Right ventricle myocardium inferior (tissue), 1 donor: ENCODE data around the gene LPIN1. TPM values are rescaled to one million over a fixed set of nuclear protein-coding genes. Genes with fewer than 3 reads are reported as not detected.

Experiments used
- ATAC-seq: fragments of 200-7000 bp; cut with Tn5 transposase; one replicate; pipeline ENCODE4 v1.9.1; 2020; ENCODE audit warnings: mild to moderate bottlenecking, moderate library complexity
- DNase-seq: peaks from one replicate; pipeline ENCODE4 v3.0.0; 2021; ENCODE audit errors: missing footprints
- intact Hi-C: fragments of 100-400 bp; cut with DNase I; formaldehyde crosslinking; loops from one replicate; pipeline ENCODE4 v1.11.0; 2022
- total RNA-seq: library from RNA; stranded (reverse); fragmentation: NEBNext Ultra II Directional; extraction: Animal tissue kit (Norgen Biotek cat#: 25700); gene quantifications from one replicate; pipeline ENCODE4 v1.2.1, GENCODE V29; 2021
- donor health status: DM: no; HTN: yes; CAD: no; lungs with severe emphysema.

The LPIN1 gene
- total RNA-seq, 1 donor from 2014 or later: 64.6 TPM

DNA sequence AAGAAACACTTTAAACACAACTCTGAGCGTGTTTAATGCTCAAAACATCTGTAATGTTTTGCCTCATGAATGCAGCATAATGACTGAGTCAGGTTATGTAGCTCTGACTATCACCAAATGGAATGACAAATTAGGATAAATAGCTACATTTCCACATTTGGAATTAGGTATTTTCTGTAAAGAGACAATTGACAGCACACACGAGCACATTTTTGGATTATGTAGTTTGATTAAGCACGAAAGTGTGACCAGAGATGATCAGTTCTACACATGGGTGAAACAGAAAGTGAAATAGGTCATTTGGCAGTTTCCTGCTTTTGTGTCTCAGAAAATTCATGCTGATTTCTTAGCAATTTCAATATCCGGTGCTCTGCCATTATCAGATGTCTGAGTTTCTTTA is 29.0 kb downstream of the LPIN1 start:
- no peak for DNase-seq
- no peak for ATAC-seq
- intact Hi-C loops: no loop called here

- no peak for ATAC-seq
- DNase-seq: no peak
- intact Hi-C loops: loop anchor here (2.0 kb wide), 1 partner anchor 30 kb away; the partner anchor contains the start of gene LPIN1
Observed at GRCh38 chr2:11777066-11777782, 30.8 kb downstream of the LPIN1 start.

- ATAC-seq (no peak), DNase-seq (no peak)
- intact Hi-C loops: loop anchor here (2.0 kb wide), 2 partner anchors 31 to 39 kb away; partner anchors contain the start of gene LPIN1
Observed at GRCh38 chr2:11777886-11778415, 31.5 kb downstream of the LPIN1 start.

GRCh38 chr2:11778416-11778815 is 32.0 kb downstream of the LPIN1 start:
- no peak for DNase-seq
- intact Hi-C loops: loop anchor here (2.0 kb wide), 1 partner anchor 40 kb away; no protein-coding TSS in a partner anchor
- ATAC-seq: no peak

DNA sequence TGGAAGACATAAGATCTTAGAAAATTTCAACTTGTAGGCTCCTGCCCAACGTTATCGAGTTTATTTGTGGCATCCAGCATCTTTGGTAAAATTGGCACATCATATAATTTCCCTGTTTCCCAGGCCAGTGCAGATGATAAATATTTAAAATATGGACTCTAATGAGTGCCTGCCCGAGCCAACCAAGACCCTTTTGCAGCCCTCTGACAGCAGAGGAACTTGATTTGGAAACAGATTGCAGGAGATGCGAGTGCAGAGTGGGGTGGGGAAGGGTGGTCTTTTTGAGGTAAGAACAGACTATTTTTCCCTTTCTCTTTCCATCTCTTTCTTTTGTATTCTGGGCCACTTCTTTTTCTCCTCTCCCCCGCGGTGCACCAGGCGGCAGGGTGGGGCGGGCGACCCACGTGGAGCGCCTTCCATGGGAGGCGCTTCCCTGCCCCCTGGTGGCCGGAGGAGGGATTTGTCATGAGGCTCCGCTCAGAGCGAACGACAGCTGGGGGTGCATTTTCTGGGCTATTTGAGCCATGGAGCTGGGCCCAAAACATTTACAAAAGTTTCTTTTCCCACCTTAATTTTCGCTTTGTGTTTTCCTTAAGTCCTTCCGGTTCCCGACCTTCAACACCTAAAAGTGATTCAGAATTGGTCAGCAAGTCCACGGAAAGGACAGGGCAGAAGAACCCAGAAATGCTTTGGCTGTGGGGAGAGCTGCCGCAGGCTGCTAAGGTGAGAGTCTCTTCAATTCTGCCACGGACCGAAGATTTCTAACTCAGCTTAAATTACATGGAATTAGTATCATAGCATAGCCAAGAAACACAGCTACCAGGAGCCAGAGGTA is 32.7 kb downstream of the LPIN1 start:
- DNase-seq (peak; percentile 87), ATAC-seq (peak; percentile 92)
- intact Hi-C loops: loop anchor here (1.0 to 2.0 kb wide), 3 partner anchors 40 to 91 kb away; no protein-coding TSS in a partner anchor

GRCh38 chr2:11781602-11782001 is 35.2 kb downstream of the LPIN1 start:
- intact Hi-C loops: no loop called here
- DNase-seq: no peak
- no peak for ATAC-seq

DNA sequence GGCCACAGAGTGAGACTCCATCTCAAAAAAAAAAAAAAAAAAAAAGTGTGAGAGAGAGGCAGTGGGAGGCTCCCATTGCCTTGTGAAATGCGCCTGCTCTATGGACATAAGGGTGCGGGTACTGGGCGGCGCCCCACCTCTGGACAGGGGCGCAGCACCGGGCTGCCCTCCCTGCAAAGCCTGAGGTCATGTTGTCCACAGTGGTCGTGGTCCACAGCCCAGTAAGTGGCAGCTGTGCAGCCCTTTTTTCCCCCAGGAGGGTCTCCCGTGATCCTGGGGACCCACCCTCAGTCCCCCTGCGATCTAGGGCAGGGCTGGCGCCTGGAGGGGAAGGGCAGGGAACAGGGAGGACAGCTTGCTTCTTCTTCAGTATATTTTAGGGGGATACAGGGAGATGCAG is 37.8 kb downstream of the LPIN1 start:
- DNase-seq (no peak), ATAC-seq (no peak)
- intact Hi-C loops: no loop called here

GRCh38 chr2:11784747-11785610 is 38.5 kb downstream of the LPIN1 start:
- intact Hi-C loops: no loop called here
- DNase-seq (no peak), ATAC-seq (peak; percentile 54)

- intact Hi-C loops: no loop called here
- DNase-seq (no peak), ATAC-seq (no peak)
Observed at GRCh38 chr2:11785611-11785940, 39.1 kb downstream of the LPIN1 start.

GRCh38 chr2:11786191-11786590 is 39.8 kb downstream of the LPIN1 start:
- intact Hi-C loops: no loop called here
- DNase-seq: no peak
- ATAC-seq: no peak

- intact Hi-C loops: no loop called here
- no peak for DNase-seq
- no peak for ATAC-seq
Observed at GRCh38 chr2:11786592-11786991, 40.2 kb downstream of the LPIN1 start.

GRCh38 chr2:11787991-11788390 is 41.6 kb downstream of the LPIN1 start:
- intact Hi-C loops: no loop called here
- DNase-seq (peak; percentile 56), ATAC-seq (no peak)

DNA sequence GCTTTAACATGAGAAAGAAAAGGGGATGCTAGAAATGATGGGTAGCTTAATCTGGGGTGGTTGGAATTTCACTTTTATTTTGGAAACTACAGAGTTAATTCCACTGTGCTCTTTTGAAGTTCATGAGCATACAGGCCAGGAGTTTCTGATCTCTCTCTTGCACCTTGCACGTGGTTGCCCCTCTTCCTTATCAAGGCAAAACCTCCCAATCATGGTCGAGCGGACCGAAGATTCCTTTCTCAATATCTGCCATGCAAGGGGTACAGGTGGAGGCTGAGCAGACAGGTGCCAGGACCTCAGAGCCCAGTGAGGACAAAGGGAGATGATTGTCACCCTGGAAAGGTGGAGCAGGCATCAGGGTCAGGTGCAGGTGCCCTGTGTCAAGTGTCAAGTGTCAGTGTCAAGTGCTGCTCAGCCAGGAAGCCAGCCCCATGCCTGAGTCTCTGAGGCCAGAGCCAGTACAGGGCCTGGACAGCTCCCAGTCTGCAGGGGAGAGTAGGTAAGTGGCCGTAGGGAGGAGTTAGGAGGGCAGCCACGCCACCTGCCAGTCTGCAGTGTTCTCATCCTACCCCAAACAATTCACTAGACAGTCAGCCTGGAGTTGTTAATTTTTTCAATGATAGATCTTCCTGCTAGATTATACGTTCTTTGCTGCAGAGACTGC is 42.2 kb downstream of the LPIN1 start:
- DNase-seq (no peak), ATAC-seq (no peak)
- intact Hi-C loops: no loop called here

DNA sequence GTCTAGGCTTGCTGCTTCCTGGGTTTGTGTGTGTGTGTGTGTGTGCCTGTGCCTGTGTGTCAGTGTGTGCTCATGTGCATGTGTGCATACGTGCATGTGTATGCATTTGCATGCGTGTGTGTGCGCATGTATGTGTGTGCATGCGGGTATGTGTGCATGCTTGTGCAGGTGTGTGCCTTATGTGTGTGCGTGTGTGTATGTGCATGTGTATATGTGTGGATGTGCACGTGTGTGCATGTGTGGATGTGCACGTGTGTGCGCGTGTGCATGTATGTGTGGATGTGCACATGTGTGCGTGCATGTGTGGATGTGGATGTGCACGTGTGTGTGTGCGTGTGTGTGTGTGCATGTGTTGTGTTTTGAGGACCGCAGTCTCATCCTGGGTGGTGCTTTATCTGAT is 42.8 kb downstream of the LPIN1 start:
- ATAC-seq (no peak), DNase-seq (no peak)
- intact Hi-C loops: no loop called here

DNA sequence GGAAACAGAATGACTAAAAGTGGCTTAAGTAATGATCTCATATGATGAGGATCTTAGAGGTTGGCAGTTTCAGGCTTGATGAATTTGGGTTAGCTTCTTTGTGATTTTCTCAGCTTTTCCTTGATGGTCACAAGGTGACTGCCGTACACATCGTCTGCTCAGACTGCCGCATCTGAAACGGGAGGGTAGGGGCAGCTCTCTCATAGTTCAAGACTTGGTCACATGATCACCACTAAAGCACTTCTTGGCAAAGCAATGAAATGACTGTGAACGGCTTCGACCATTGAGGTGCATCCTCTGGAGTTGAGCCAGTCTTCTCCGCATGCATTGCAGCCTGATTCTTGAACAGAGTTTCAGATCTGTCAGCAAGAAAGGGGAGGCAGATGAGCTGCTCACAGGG is 43.8 kb downstream of the LPIN1 start:
- ATAC-seq: no peak
- DNase-seq: no peak
- intact Hi-C loops: no loop called here

DNA sequence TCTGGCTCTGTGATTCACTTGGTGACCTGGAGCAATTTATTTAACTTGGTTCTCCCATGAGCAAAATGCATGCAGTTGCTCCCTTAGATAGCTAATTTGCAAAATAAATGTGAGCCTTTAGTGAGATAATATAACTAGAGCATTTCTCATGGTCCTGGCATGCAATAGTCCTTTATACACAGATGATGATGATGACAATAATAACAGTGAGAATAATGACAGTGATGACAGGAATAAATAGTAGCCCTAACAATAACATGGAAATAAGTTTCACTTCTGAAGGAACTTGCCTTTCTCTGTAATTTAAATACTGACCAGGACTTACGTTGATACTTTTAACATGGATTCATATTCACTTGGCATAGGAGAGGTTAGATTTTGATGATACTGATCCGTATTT is 49.2 kb downstream of the LPIN1 start:
- ATAC-seq (no peak), DNase-seq (no peak)
- intact Hi-C loops: no loop called here

DNA sequence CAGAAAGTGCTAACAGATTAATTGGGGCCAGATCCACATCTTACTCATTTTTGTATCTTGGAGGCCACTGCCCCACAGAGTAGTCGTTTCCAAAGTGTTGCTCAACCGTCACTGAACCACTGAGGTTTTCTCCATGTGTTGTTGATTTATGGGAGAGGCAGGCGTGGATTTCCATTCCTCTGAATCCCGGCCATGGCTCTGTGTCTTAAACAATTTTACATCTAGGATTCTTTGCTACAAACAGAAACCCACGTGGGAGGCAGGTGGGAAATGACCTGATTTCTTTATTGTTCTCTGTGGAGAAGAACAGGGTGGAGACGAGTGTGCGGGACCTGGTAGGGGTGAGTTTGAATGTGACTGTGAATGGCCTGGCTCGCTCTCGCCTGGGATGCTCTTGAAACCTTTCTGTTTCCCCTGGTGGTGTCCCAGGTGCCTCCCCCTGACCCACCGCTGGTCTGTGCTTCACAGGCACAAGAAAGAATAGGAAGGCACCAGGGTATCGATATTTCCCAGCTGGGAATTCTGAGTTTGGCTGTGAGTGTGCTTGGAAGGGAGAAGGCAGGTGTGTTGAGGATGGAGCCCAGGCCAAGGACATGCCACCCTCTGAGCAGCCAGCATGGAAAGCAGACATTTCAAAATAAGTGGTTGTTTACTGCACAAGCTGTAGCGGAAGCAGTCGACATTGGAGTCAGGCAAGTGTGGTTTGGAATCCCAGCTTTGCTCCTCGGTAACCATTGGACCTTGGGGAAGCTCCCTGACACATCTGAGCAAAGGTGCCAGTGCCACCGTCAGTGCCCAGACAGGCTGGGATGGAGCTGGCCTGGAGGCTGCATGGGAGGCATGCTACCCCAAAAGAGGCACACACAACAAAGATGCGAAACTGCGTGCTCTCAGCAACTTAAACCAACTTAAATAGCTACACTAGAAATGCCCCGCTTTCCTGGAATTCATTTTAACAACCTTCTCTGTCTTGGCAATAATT is 50.0 kb downstream of the LPIN1 start:
- peak; percentile 61 for ATAC-seq
- intact Hi-C loops: no loop called here

More for the DNA sequence above, 50.0 kb downstream of the LPIN1 start:
- DNase-seq: no peak
